IMR-90 (cell line): ENCODE measurements around the gene GRK5. TPM values are rescaled to one million over a fixed set of nuclear protein-coding genes. Genes with fewer than 3 reads are reported as not detected.

Source experiments
- ATAC-seq: fragments of 200-7000 bp; cut with Tn5 transposase; 2 replicates; pipeline ENCODE4 v1.9.1; 2020; ENCODE audit warnings: low read depth, mild to moderate bottlenecking, moderate library complexity
- BruUV-seq: library from RNA; stranded (reverse); fragments of 400-500 nt; replicated peaks from 2 replicates; lab custom pipeline; 2021; lab: Mats Ljungman, UMichigan
- CTCF ChIA-PET: fragments of 300-600 bp; formaldehyde crosslinking; extraction: SDS; loops from one replicate; lab custom pipeline; 2021; ENCODE audit warnings: antibody characterized with exemption; lab: Yijun Ruan, JAX
- POLR2A ChIA-PET: fragments of 300-600 bp; sonication (Branson Sonifier 250); formaldehyde crosslinking; loops from one replicate; lab custom pipeline; 2022; ENCODE audit warnings: antibody characterized with exemption; ENCODE audit not compliant: unreplicated experiment; lab: Charles Lee
- DNase-seq: peaks from one replicate; pipeline ENCODE4 v3.0.0; 2013
- H2AFZ ChIP-seq: replicated peaks from 2 replicates; pipeline ENCODE3; 2013; ENCODE audit warnings: low read length, mild to moderate bottlenecking; ENCODE audit not compliant: poor library complexity
- H2AK5ac ChIP-seq: 2 replicates; pipeline ENCODE4 v1.6.1; 2013; ENCODE audit warnings: low read depth, low read length, inconsistent platforms
- H2AK9ac ChIP-seq: replicated peaks from 2 replicates; pipeline ENCODE3; 2013; ENCODE audit warnings: mild to moderate bottlenecking, low read depth, low read length, moderate library complexity; ENCODE audit not compliant: poor library complexity
- H2BK120ac ChIP-seq: 2 replicates; pipeline ENCODE4 v1.6.1; 2013; ENCODE audit warnings: low read depth, low read length, inconsistent platforms
- H2BK15ac ChIP-seq: 3 replicates; pipeline ENCODE4 v1.6.1; 2013; ENCODE audit warnings: low read depth, low read length, inconsistent platforms
- H2BK20ac ChIP-seq: 2 replicates; pipeline ENCODE4 v1.6.1; 2013; ENCODE audit warnings: low read depth, mild to moderate bottlenecking, inconsistent platforms, low read length, moderate library complexity
- H2BK5ac ChIP-seq: 2 replicates; pipeline ENCODE4 v1.6.1; 2013; ENCODE audit warnings: mild to moderate bottlenecking, low read depth, low read length, inconsistent platforms; ENCODE audit not compliant: poor library complexity, severe bottlenecking
- H3K14ac ChIP-seq: replicated peaks from 2 replicates; pipeline ENCODE4 v1.6.1; 2013; ENCODE audit warnings: low read depth, low read length, inconsistent platforms
- H3K18ac ChIP-seq: 2 replicates; pipeline ENCODE4 v1.6.1; 2013; ENCODE audit warnings: low read depth, low read length, control low read depth
- H3K23ac ChIP-seq: 2 replicates; pipeline ENCODE4 v1.6.1; 2013; ENCODE audit warnings: low read depth, low read length, inconsistent platforms
- H3K27ac ChIP-seq: 2 replicates; pipeline ENCODE4 v1.5.1; 2013; ENCODE audit warnings: mild to moderate bottlenecking, control low read depth, low read length; ENCODE audit not compliant: insufficient read depth
- H3K27me3 ChIP-seq: 2 replicates; pipeline ENCODE4 v1.6.1; 2013; ENCODE audit warnings: low read length; ENCODE audit not compliant: control insufficient read depth, insufficient read depth
- H3K36me3 ChIP-seq: 2 replicates; pipeline ENCODE4 v1.6.1; 2013; ENCODE audit warnings: low read length, mixed read lengths; ENCODE audit not compliant: control insufficient read depth, insufficient read depth
- H3K4ac ChIP-seq: 2 replicates; pipeline ENCODE4 v1.6.1; 2013; ENCODE audit warnings: low read depth, low read length, inconsistent platforms
- H3K4me1 ChIP-seq: 2 replicates; pipeline ENCODE4 v1.6.1; 2013; ENCODE audit warnings: low read length, mixed read lengths; ENCODE audit not compliant: control insufficient read depth, insufficient read depth
- H3K4me2 ChIP-seq: 2 replicates; pipeline ENCODE4 v1.6.1; 2013; ENCODE audit warnings: low read depth, mild to moderate bottlenecking, control low read depth, low read length, moderate library complexity
- H3K4me3 ChIP-seq: 2 replicates; pipeline ENCODE4 v1.5.1; 2013; ENCODE audit warnings: low read depth, mild to moderate bottlenecking, control low read depth, low read length, moderate library complexity; ENCODE audit not compliant: insufficient read depth
- H3K56ac ChIP-seq: 2 replicates; pipeline ENCODE4 v1.6.1; 2013; ENCODE audit warnings: low read length, inconsistent platforms; ENCODE audit not compliant: insufficient read depth; ENCODE audit errors: extremely low read depth
- H3K79me1 ChIP-seq, 2 experiments: 2 replicates each; pipeline ENCODE4 v1.6.1; 2013; ENCODE audit warnings: low read length in 2 of 2, inconsistent platforms in 1 of 2, low read depth in 1 of 2
- H3K9ac ChIP-seq: 2 replicates; pipeline ENCODE4 v1.6.1; 2013; ENCODE audit warnings: low read depth, low read length, control low read depth
- H3K9me1 ChIP-seq: 2 replicates; pipeline ENCODE4 v1.6.1; 2013; ENCODE audit warnings: low read length, inconsistent platforms; ENCODE audit not compliant: insufficient read depth
- H3K9me3 ChIP-seq: 2 replicates; pipeline ENCODE4 v1.6.1; 2013; ENCODE audit warnings: low read length; ENCODE audit not compliant: control insufficient read depth, insufficient read depth
- H4K20me1 ChIP-seq: 2 replicates; pipeline ENCODE4 v1.6.1; 2013; ENCODE audit warnings: low read length, inconsistent platforms; ENCODE audit not compliant: insufficient read depth
- H4K5ac ChIP-seq: 2 replicates; pipeline ENCODE4 v1.6.1; 2013; ENCODE audit warnings: mild to moderate bottlenecking, low read depth, low read length, control low read depth
- H4K8ac ChIP-seq, 2 experiments: 2 replicates each; pipeline ENCODE4 v1.6.1; 2013; ENCODE audit warnings: low read depth in 2 of 2, low read length in 2 of 2, control low read depth in 1 of 2, inconsistent platforms in 1 of 2
- H4K91ac ChIP-seq: 2 replicates; pipeline ENCODE4 v1.6.1; 2013; ENCODE audit warnings: low read depth, low read length, inconsistent platforms; ENCODE audit not compliant: insufficient read depth
- BHLHE40 ChIP-seq: fragments of 150-350 bp; IDR thresholded peaks from 2 replicates; pipeline ENCODE4 v1.6.1; 2016; ENCODE audit warnings: mild to moderate bottlenecking, low read depth, low read length
- CEBPB ChIP-seq: IDR thresholded peaks from 2 replicates; pipeline ENCODE4 v1.6.1; 2012; ENCODE audit warnings: low read depth, low read length, improper control_type of control experiment
- CHD1 ChIP-seq: IDR thresholded peaks from 2 replicates; pipeline ENCODE4 v1.6.1; 2012; ENCODE audit warnings: low read depth, low read length, improper control_type of control experiment
- CTCF ChIP-seq: conservative IDR thresholded peaks from 2 replicates; pipeline ENCODE4 v1.5.1; 2012; ENCODE audit warnings: mild to moderate bottlenecking, low read depth, low read length, improper control_type of control experiment
- ELK1 ChIP-seq: fragments of 150-350 bp; IDR thresholded peaks from 2 replicates; pipeline ENCODE4 v1.6.1; 2016; ENCODE audit warnings: low read depth, mild to moderate bottlenecking, low read length, moderate library complexity, borderline replicate concordance
- FOS ChIP-seq: fragments of 150-350 bp; IDR thresholded peaks from 2 replicates; pipeline ENCODE4 v1.6.1; 2016; ENCODE audit warnings: low read depth, low read length
- MAFK ChIP-seq: IDR thresholded peaks from 2 replicates; pipeline ENCODE4 v1.6.1; 2012; ENCODE audit warnings: low read depth, low read length, improper control_type of control experiment
- MAZ ChIP-seq: IDR thresholded peaks from 2 replicates; pipeline ENCODE4 v1.6.1; 2012; ENCODE audit warnings: low read depth, mild to moderate bottlenecking, low read length, improper control_type of control experiment, moderate library complexity, borderline replicate concordance
- MXI1 ChIP-seq: IDR thresholded peaks from 2 replicates; pipeline ENCODE4 v1.6.1; 2012; ENCODE audit warnings: low read depth, mild to moderate bottlenecking, low read length, moderate library complexity, borderline replicate concordance
- NFE2L2 ChIP-seq: fragments of 150-350 bp; IDR thresholded peaks from 2 replicates; pipeline ENCODE4 v1.6.1; 2016; ENCODE audit warnings: low read depth, mild to moderate bottlenecking, low read length
- POLR2A ChIP-seq: IDR thresholded peaks from 2 replicates; pipeline ENCODE4 v1.6.1; 2012; ENCODE audit warnings: mild to moderate bottlenecking, low read depth, low read length
- RAD21 ChIP-seq: IDR thresholded peaks from 2 replicates; pipeline ENCODE4 v1.6.1; 2012; ENCODE audit warnings: low read length, improper control_type of control experiment
- RCOR1 ChIP-seq: IDR thresholded peaks from 2 replicates; pipeline ENCODE4 v1.6.1; 2012; ENCODE audit warnings: mild to moderate bottlenecking, low read length, improper control_type of control experiment; ENCODE audit not compliant: insufficient replicate concordance
- RFX5 ChIP-seq: IDR thresholded peaks from 2 replicates; pipeline ENCODE4 v1.8.0; 2012; ENCODE audit warnings: low read depth, mild to moderate bottlenecking, low read length, moderate library complexity
- SMC3 ChIP-seq: fragments of 150-350 bp; IDR thresholded peaks from 2 replicates; pipeline ENCODE4 v1.6.1; 2016; ENCODE audit warnings: low read depth, mild to moderate bottlenecking, antibody characterized with exemption, low read length, moderate library complexity
- USF2 ChIP-seq: fragments of 150-350 bp; IDR thresholded peaks from 2 replicates; pipeline ENCODE4 v1.6.1; 2017; ENCODE audit warnings: mild to moderate bottlenecking, antibody characterized with exemption, low read length, low read depth
- WGBS, 2 experiments: methylation state at CpG; one replicate each; pipeline versions ENCODE4 v1.1.5 to v1.1.7; 2013; ENCODE audit warnings: missing lambda C conversion rate in 2 of 2; ENCODE audit not compliant: insufficient read length in 1 of 2; ENCODE audit errors: extremely low coverage in 2 of 2; 5-methylcytosine and 5-hydroxymethylcytosine counted together
- dilution Hi-C: fragments of 300-500 bp; cut with HindIII; formaldehyde crosslinking; loops from one replicate; pipeline ENCODE4 v1.14.3; 2018; ENCODE audit warnings: low sequenced_read_pairs; ENCODE audit not compliant: unreplicated experiment
- in situ Hi-C: fragments of 300-500 bp; cut with MboI; formaldehyde crosslinking; loops from 3 replicates; pipeline ENCODE4 v1.14.3; 2019; ENCODE audit warnings: low sequenced_read_pairs, inconsistent platforms, mixed read lengths
- intact Hi-C: fragments of 100-400 bp; cut with micrococcal nuclease; formaldehyde crosslinking; loops from 2 replicates; pipeline ENCODE4 v1.10.0; 2022
- polyA plus RNA-seq, 3 experiments: library from polyadenylated mRNA; depleted of rRNA; stranded (reverse); fragments of >200 nt; gene quantifications; 2 replicates each; pipeline ENCODE4 v1.2.3, GENCODE V29; 2012; ENCODE audit warnings: low replicate concordance in 1 of 3
- total RNA-seq: library from RNA; depleted of rRNA; stranded (reverse); fragments of >200 nt; gene quantifications from 2 replicates; pipeline ENCODE4 v1.2.3, GENCODE V29; 2012

The GRK5 gene
- total and polyA plus RNA-seq, 2 of the 4 experiments (the other 2 are of a cell fraction), result 12.9 to 16.3 TPM

DNA sequence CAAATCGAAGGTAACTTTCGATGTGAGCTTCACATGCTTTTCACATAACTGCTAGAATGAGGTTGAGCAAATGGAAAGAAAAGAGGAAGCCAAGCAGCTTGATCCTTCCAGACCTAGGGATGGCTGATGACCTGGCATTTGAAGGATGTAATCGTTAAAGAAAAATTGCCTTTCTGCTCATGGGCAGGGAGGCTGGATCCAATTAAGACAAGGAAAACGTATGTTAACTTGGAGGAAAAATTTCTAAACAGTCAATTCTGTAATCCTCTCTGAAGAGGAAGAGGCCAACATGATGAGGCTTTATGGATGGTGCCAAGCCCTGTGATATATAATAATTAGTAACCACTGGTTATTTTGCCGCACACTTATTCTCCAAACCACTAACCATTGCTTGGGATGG is 12.5 kb downstream of the GRK5 start:
- Histone ChIP-seq H2AK9ac (no peak overlapping the region), H2BK5ac (peak overlapping the region; percentile 57), H3K4me3 (no peak overlapping the region), H2BK120ac (peak overlapping the region; percentile 85), H3K9me1 (peaks cover 43% of the 10 kb centered on the region), H3K27me3 (no peaks in the 10 kb centered on the region), H4K20me1 (peaks cover 69% of the 10 kb centered on the region), H3K4me2 (peak overlapping the region; percentile 83), H3K14ac (peak overlapping the region; percentile 88), H3K18ac (peak overlapping the region; percentile 92), H2AFZ (no peak overlapping the region), H4K5ac (peak overlapping the region; percentile 90), H2AK5ac (peak overlapping the region; percentile 67), H3K79me1 (peaks cover 55 to 92% of the 10 kb centered on the region in 2 experiments), H2BK20ac (peak overlapping the region; percentile 36), H3K36me3 (peaks cover 3% of the 10 kb centered on the region; the same call in 1 of the 2 replicates), H4K8ac (peak overlapping the region; percentile 7 to 70; a peak in 3 of 4 replicates), H3K9ac (peak overlapping the region; percentile 45; the same call in 1 of the 2 replicates), H3K9me3 (no peaks in the 10 kb centered on the region), H3K27ac (peak overlapping the region; percentile 94; the same call in 1 of the 2 replicates), H4K91ac (peak overlapping the region; percentile 84), H2BK15ac (peak overlapping the region; percentile 37; the same call in 2 of the 3 replicates), H3K4me1 (peaks cover 49% of the 10 kb centered on the region), H3K23ac (peak overlapping the region; percentile 82), H3K4ac (peak overlapping the region; percentile 86), H3K56ac (peak overlapping the region; percentile 44; the same call in 1 of the 2 replicates)
- in situ Hi-C loops, result no loop called here
- WGBS, 2 experiments, result no CpG with 5 or more reads among the region's 5 CpGs
- dilution Hi-C loops, result no loop called here
- POLR2A ChIA-PET, result no interaction called here
- DNase-seq, result no peak
- CTCF ChIA-PET, result interaction anchor here (1.6 kb wide), 1 partner anchor 13 kb away, joined by 4 read pairs; no protein-coding TSS in a partner anchor
- intact Hi-C loops, result loop anchor here (2.0 kb wide), 1 partner anchor 15 kb away; no protein-coding TSS in a partner anchor
- BruUV-seq, result no TSS peak
- ATAC-seq, result no peak
- TF ChIP-seq MAZ, result no peak
- TF ChIP-seq RCOR1, result no peak
- no peak for TF ChIP-seq BHLHE40
- TF ChIP-seq CHD1, result no peak
- no peak for TF ChIP-seq SMC3
- no peak for TF ChIP-seq ELK1
- TF ChIP-seq RAD21, result no peak
- no peak for TF ChIP-seq RFX5
- TF ChIP-seq MXI1, result no peak
- TF ChIP-seq POLR2A, result no peak
- TF ChIP-seq MAFK, result no peak
- TF ChIP-seq FOS, result no peak
- no peak for TF ChIP-seq USF2
- TF ChIP-seq CTCF, result no peak
- TF ChIP-seq CEBPB, result no peak
- no peak for TF ChIP-seq NFE2L2
